Measurements from ENCODE around the gene MDGA2.

The MDGA2 gene

GRCh38 chr14:47411523-47411922, 263.9 kb downstream of the MDGA2 start:
- no peak for TF ChIP-seq CTCF (conservative IDR thresholded peaks at IDR 0.05)
- no peak overlapping the region for H3K27ac ChIP-seq

GRCh38 chr14:47392326-47392725, 283.1 kb downstream of the MDGA2 start:
- no peak for TF ChIP-seq CTCF (conservative IDR thresholded peaks at IDR 0.05)
- no peak overlapping the region for H3K27ac ChIP-seq

DNA sequence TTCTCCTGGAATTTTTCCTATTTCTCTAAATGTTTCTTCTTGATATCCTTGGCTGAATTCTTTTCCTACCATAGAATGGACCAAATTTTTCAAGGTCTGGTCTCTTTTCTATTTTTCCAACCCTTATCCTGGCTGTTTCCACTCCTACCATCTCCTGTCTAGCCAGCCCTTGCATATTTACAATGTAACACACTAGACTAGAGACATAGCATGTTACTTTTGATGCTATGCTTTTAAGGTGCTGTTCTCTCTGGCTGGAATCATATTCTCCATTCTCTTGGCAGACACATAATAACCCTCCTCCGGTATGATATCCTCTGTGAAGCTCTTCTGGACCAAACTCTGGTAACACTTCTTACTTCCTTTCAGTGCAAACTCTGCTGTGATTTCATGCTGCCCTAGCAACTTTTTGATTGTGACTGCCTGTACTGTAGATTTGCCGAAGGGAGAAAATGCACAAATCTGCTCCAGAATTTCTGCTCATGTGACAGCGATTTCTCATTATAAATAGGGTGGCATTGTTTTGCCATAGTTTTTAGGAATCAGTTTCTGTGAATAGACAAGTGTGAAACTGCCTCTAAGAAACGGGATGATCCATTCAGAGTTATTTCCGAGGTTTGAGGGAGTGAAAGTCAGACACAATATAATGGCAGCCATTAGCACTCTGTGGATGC, 284.4 kb downstream of the MDGA2 start:
- H3K27ac ChIP-seq = no peak overlapping the region
- TF ChIP-seq CTCF (conservative IDR thresholded peaks at IDR 0.05) = no peak

- no peak for TF ChIP-seq CTCF (conservative IDR thresholded peaks at IDR 0.05)
Measured at GRCh38 chr14:47389535-47389934, 285.9 kb downstream of the MDGA2 start.

GRCh38 chr14:47366006-47366405, 309.4 kb downstream of the MDGA2 start:
- TF ChIP-seq CTCF (conservative IDR thresholded peaks at IDR 0.05) = no peak

More at GRCh38 chr14:47389535-47389934, 285.9 kb downstream of the MDGA2 start:
- no peak overlapping the region for H3K27ac ChIP-seq

GRCh38 chr14:47365233-47365632, 310.2 kb downstream of the MDGA2 start:
- no peak for TF ChIP-seq CTCF (conservative IDR thresholded peaks at IDR 0.05)
- H3K27ac ChIP-seq = no peak overlapping the region

More at GRCh38 chr14:47366006-47366405, 309.4 kb downstream of the MDGA2 start:
- H3K27ac ChIP-seq = no peak overlapping the region

- TF ChIP-seq CTCF (conservative IDR thresholded peaks at IDR 0.05) = no peak
- no peak overlapping the region for H3K27ac ChIP-seq
Measured at GRCh38 chr14:47353186-47353585, 322.2 kb downstream of the MDGA2 start.

All from VCaP (cell line).